GM18868 (cell line): Measurements from ENCODE around the gene CDHR3.
A peak's percentile ranks its signal among the peaks of the same experiment; 100 is the strongest.

ENCODE experiments used
- ATAC-seq: cut with Tn5 transposase; IDR thresholded peaks from one replicate; pipeline ENCODE4 v1.9.1; 2021; ENCODE audit warnings: mild to moderate bottlenecking, moderate library complexity; ENCODE audit not compliant: unreplicated experiment

The CDHR3 gene

DNA sequence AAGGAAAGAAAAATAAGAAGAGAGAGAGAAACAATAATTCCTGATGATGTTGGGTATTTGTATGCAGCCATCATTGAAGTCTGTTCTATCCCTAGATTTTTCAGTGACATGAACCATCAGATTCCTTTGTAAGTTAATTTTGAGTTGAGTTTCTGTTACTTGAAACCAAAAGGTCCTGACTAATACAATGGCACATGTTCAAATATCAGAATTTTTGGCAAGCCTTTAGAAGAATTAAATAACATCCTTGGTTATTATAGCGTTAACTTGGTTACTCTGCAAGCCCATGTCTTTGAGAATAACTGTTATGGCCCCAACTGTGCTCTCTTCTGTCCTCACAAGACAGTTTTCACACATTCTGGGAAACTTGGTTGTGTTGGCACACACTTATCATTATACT lies 82.5 kb downstream of the CDHR3 start:
- no peak for ATAC-seq

DNA sequence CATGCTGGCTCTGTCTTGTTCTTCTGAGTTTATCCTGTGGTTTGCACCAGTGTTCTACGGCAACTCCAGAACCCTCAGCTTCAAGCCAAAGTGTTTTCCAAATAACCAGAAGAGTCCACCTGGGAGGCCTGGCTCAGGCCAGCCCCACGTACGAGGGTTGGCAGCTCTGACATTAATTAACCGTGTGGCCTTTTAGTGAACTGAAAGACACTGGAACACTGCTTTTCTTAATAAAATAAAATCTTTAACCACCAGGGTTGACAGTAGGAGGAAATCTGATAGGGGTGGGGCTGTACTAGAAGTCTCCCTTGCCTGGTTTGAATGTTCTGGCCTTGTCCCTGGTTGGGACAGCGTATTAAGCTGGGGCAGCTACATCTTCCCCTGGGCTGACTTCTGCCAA lies 84.1 kb downstream of the CDHR3 start:
- ATAC-seq: no peak

DNA sequence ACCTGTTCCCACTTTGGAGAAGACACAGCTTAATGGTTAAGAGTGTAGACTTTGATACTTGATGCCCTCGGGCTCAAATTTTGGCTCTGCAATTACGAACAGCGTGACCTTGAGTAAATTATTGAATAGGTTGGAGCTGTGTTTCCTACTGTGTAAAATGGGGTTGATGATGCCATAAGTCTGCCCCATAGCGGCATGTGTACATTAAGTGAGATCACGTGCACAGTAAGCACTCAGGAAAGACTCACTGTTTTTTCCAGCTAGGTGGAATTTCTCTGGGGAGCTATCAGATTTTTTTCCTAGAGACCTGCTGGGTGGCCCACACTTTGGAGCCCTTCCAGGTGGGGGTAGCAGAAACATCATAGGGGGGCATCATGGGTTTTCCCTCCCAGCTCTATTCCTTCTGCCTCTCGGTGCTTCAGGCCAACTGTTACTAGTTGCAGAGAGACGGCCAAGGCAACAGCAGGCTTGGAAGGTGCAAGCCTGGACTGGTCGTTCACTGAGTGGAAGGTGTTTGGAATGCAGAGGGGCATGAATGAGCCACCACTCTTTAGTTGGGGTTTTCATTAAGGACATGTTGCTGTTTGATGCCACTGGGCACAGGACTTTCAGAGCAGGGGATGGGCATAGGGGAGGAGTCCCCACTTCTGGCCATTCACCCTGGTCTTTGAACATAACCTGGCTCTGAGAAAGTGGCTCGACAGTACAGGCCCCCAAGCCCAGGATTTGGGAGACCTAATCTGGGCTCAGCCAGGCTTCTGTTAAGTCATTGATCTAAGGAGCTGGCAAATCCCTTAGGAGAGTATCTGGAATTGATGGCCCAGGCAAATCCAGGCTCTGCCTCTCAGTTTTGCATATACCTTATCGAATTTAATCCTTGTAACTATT lies 85.0 kb downstream of the CDHR3 start:
- no peak for ATAC-seq

DNA sequence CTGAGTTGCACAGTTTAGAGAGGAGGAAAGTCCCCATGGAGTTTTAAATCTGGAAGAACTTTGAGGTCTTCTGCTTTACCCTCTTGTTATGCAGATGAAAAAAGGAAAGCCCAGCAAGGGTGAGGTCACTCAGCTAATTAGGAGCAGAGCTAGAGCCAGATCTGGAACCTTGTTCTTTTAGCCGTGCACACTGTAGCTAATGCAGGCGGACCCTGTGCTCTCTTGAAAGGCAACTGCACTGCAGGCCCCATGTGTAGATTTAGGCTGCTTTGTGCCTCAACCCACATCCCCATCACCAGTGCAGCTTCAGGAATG lies 85.6 kb downstream of the CDHR3 start:
- ATAC-seq: no peak

DNA sequence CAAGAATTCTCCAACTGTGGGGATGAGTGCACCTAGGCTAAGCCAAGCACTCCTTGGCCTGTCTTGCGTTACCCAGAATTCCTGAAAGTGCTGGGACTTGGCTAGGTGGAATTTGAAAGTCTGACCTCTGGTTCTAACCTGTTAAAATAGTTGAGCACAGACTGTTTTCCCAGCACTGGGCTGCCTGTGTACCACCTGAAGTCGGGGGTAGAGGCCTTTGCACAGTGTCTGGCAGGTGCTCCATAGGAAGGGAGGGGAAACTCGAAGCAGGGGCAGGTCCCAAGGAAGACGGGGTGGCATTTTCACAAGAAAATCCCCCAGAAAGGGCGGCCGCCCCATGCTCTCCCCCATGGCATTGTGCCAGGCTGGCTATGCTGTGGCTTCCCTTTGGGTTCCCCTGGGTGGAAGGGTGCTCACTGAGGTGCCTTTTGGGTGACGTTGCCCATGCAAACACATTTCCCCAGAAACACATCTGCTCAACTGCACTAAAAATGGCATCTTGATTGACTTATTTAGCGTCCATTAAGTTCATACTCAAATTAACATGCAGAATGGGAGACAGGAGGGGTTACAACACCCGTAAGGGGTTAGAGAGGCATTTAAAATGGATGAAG lies 86.2 kb downstream of the CDHR3 start:
- ATAC-seq: no peak

DNA sequence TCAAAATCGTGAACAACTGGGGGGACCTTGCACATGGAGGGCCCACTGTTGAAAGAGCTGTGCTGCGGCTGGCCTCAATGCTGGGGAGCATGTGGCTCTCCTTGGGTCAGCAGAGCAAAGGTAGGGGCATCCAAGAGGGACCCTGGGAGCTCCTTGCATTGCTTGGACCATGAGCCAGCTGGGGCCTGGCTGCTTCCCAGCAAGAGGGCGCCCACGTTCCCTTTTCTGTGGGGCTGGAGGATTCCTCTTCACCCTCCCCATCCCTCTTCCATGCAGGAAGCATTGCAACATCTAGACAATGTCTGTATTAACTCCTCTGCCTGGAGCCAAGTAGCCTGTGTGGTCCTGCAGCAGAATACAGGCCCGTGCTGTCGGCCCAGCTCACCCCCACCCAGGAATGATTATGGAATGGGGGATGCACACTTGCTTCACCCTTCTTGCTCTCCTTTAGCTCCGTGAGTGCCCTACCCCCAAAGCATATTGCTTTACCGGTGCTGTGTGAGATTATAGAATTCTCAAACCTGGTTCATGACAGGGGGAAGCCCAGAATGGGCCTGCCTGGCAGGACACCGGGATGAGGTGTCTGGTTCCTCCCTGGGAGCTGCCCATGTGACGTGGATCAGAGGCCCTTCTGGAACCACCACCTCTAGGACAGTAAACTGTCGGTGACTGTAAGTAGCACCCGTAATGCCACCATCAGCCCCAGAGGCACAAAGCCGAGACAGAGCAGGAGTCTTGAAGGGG lies 87.1 kb downstream of the CDHR3 start:
- no peak for ATAC-seq

DNA sequence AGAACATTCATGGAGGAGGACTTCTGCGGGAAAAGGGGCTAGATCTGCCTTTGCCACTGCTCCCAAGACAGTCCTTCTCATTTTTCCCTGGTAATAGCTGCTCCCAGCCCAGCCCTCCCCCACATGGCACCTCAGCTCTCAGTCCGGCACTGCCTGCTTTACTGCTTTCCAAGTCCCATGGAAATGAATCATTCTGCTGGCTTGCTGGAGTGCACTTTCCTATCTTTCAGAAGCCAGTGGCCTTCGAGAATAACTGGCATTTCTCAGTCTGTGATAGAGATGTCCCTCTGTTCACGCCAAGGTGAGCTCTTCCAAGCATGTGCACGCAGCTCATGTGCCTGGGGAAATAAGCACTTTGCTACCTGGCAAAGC lies 87.7 kb downstream of the CDHR3 start:
- no peak for ATAC-seq

DNA sequence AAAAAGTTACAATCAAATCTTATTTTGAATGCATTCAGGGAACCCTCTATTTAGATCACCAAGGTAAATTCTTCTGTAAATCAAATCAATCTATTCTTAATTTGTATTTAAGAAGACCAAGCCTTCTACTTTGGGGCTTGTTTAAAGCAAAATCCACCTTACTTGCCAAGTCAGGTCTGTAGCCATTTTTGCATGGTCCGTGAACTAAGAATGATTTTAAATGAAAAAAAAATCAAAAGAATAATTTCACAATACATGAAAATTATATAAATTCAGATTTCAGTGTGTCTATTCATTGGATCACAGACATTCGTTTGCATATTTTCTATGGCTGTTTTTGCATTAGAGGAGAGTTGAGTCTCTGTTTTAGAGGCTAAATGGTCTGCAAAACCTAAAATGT lies 89.6 kb downstream of the CDHR3 start:
- ATAC-seq: no peak

DNA sequence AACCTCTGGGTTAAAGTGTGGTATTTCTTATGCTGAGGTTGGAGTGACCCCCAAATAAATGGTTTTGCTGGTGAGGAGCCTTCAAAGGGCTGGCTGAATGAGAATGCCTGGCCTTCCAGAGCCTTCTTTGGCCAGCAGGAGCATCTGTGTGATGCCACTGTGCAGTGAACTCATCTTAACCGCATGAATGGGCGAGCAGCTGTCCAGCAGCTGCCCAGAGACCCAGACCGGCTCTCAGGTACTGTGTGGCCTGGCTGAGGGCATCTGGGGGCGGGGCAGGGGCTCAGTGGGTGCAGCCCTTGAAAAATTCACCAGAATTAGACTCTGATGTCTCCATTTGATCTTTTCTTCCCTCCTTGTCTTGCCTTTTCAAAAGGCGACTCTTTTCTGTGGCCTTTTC lies 90.0 kb downstream of the CDHR3 start:
- no peak for ATAC-seq

DNA sequence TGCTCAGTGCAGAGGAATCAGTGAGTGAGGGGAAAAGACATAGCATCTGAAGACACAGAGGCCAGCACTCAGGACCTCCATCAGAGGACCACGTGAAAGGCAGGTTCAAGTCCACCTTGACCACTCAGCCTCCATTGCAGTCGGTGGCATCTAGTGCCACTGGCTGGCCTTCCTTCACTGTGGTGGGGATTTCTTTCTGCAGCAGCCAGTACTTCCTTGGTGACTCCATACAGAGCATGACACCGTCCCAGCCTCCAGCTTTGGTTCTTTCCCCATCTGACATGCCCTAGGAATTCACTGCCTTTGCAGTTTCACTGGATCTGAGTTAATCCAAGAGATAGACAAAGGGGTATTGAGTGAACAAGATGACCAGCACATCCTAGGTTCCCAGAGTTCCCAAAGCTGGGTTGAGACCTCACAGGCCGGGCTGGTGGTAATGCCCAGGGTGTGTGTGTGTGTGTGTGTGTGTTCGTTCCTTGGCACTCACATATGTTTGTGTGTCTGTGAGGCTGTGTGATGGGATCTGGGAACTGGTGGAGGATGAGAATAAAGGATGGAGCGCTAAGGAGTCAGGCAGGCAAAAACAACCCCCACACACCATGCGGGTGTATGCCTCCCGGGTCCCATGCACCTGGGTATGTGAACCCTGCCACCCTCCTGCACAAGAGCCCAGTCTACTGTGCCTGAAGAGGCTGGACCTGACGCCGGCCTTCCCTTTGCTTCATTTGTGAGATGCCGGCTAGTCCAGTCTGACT lies 91.3 kb downstream of the CDHR3 start:
- no peak for ATAC-seq

DNA sequence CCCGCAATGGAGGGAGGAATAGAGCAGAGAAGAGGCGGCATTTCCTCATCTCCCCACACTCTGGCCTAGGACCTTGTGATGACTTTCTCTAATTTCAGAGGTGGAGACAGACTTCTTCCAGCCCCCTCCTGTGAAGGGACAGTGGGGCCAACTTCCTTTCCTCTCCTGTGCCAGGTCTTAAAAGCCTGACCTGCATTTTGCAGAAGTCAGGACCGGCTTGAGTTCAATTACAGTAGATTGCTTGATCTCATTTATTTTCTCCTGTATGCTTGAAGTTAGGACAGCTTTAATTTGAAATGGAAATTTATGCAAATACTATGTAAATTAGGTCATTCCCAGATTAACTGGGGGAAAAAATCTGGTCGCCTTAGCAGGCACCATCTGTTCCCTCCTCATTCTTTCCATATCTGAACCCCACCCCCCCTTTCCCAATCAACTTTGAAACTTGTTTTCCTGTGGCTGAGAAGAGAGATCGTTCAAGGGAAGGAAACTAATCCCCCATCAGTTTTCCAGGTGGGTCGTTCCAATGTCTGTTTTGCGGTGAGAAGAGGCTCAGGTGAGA lies 92.0 kb downstream of the CDHR3 start:
- ATAC-seq: no peak

DNA sequence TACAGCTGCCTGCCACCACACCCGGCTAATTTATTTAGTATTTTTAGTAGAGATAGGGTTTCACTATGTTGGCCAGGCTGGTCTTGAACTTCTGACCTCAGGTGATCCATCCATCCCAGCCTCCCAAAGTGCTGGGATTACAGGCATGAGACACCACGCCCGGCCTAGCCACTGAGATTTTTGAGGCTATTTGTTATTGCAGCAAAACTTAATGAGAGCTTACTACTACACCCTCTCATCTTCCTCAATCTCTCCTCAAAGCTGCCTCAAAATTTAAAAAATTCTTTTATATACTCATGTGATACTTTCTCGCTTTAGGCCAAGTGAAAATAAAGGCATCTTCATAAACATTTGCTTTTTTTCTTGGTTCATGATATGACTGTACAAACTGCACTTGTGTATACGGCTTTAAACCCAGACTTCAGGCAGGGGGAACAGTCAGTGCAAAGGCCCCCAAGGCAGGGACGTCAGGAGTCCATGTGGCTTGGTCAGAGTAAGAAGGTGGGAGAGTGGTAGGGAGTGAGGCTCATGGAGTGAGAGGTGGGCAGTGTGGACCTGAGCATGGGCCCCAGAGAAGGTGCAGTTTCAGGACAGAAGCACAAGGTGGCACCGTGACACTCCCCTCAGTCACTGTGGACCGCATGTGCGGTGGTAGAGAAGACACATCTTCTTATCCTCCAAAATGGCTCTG lies 93.6 kb downstream of the CDHR3 start:
- ATAC-seq: peak; percentile 37

DNA sequence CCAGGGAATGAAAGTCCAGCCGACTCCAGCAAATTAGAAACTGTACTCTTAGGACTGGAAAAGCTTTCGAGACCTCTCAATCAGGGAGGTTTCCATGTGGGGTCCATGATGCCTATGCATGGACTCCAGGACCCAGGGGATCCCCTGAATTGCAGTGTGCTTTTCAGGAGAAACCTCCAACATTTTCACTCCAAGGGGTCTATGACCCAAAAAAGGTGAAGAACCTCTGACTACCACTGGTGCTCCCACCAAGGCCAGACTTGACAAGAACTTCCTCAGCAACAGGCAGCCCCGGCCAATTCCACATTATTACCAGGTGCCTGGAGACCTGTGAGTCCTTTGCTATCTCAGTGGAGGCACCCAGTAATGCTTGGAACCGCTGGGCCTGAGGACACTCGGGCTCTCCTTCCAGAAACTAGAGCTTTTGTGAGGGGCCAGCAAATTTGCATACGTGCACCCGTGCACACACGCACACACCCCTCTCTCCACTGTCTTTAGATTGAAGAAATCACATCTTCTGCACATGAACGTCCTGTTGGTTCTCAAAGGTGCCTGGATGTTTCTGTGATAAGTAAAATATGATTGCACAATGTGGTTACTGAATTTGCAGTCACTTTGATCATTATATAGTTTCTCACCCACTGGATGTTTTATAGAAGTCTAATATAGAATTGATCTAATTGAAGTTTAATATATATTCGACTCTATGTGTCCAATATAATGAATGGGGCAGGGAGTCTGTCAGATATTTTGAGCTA lies 94.3 kb downstream of the CDHR3 start:
- no peak for ATAC-seq

DNA sequence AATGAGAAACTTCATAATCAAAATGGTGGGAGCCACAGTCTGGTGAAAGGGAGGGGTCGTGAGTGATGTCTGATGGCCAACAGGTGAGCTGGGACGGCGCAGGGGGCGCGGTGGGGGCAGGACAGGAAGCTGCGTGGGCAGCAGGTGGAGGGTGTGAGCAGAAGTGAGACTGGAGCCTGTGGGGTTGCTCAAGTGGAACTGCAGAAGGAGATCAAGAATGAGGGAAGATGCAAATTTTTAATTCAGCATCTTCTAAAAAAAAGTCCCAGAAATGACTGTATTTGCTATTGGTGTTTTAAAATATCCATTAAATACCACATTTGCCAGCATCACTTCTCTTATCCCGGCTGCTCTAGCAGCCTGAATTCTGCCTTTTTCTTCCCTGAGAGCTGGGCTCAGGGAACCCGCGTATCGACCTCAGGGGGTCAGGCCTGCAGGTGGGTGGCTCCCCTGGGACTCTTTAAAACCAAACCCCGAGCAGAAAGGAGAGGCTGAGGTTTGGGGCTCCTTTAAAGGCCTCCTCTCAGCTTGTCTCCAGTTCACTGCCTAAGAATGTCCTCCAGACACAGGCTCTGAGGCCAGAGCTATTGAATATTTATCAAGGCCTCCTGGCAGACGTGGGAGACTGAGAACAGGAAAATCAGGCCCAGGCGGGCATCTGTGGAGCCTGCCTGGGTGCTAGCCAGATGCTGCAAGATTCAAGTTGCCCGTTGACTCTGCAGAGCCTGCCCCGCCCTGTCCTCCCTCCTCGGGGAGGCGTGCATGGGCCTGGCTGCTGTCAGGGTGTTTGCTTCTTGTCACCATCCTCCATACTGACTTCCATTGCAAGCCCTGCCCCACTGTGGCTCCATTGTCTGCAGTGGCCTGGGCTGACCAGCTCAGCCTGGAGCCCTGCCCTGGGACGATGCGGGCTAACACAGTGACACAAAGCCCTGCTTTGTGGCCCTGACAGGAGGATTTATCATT lies 95.2 kb downstream of the CDHR3 start:
- peak; percentile 49 for ATAC-seq

DNA sequence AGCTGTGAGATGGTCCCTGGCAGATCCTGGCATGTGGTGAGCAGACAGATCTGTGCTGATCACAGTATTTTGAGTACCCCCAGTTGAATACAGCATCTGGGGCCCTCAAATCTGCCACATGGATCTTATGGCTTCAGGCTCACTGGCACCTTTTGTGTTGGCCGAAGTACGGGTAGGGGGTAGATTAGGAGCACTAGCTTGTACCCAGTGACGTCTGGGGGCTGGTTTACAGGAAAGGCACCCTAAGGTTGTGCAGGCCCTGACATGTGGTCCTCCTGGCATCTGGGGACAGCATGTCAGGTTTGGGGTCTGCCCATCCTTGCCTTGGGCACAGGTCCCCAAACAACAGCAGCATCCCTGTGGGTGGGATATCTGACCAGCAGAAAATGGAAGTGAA lies 95.9 kb downstream of the CDHR3 start:
- no peak for ATAC-seq

DNA sequence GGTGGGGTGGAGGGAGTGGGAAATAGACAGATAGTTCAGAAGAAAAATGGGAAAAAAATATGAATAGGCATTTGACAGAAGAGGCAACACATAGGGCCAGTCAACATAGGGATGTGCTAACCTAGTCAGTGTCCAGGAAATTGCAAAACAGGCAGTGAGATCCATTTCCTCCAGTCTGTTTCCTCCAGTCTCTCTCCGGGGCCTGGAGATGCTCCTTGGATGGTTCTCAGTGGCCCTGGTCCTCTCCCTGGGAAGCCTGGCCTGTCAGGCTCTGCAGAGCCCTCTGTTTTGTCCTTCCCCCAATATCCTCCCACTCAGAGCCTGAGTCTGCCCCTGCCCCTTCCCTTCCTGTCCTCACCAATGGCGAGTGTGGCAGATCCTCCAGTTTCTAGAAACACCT lies 96.5 kb downstream of the CDHR3 start:
- ATAC-seq: no peak

DNA sequence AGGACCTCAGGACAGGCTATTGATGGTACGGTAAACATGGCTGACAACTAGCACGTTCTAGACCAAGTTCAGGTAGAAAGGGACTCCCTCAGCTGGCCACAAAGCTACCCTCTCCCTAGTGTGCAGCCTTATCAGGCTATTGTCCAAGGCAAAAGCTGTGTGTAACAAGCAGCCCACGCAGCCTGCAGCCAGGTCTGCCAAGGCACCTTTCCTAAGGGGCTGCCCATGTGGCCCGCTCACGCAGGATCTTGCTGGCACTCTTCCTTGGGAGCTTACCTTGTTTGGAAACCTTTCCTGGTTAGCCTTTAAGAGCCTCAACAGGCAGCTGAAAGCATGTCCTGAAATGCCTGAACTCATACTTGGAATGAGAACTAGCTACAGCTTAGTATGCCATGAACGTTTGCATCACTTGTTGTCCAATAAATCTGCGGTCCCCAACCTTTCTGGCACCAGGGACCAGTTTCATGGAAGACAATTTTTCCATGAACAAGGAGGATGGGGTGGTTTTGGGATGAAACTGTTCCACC lies 97.4 kb downstream of the CDHR3 start:
- ATAC-seq: no peak

DNA sequence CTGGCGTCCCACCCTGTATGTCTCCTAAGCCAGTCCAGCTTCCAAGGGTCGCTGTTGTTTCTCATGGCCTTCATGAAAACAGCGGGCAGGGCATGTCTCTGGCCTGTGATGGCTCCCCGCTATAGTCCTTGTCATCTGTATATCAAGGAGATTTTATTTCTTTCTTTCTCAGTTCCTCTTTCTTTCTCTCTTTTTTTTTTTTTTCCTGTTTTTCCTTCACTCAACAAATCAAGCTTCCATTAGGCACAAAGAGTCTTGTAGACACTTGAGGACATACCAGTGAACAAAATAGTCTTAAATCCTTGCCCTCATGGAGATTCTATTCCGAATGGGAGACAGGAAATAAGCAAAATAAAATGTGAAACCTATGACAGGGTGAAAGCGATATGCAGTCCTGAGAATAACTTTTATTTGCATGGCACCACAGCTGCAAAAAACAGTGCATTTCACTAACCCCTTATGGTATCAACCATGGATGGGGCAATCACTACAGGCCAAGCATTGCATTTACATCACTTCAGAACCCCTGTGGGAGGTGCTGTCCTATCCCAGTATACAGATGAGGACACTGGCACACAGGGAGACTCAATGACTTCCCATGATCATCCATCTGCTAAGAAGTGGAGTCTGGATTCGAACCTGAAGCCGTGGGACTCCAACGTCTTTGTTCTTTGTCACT lies 98.4 kb downstream of the CDHR3 start:
- ATAC-seq: no peak
